HG03103 (cell line): Measurements from ENCODE around the gene MTG1.
"Not testable (repeated sequence)": the region's sequence is repeated elsewhere in the genome, so short reads cannot be mapped to it uniquely, and the experiment has no call there.

Source experiments
- ATAC-seq: cut with Tn5 transposase; IDR thresholded peaks from one replicate; pipeline ENCODE4 v1.9.1; 2021; ENCODE audit warnings: low read depth; ENCODE audit not compliant: unreplicated experiment

The MTG1 gene

GRCh38 chr10:133421336-133422222, 27.6 kb downstream of the MTG1 start:
- ATAC-seq, result no peak

GRCh38 chr10:133422223-133422806, 28.4 kb downstream of the MTG1 start:
- no peak for ATAC-seq

- ATAC-seq, result no peak
Measured at GRCh38 chr10:133422807-133423771, 29.1 kb downstream of the MTG1 start.

- not testable (repeated sequence) for ATAC-seq
Measured at GRCh38 chr10:133424102-133424501, 30.1 kb downstream of the MTG1 start.

- ATAC-seq, result not testable (repeated sequence)
Measured at GRCh38 chr10:133424601-133425000, 30.6 kb downstream of the MTG1 start, which contains the start of gene SPRN. Gene SPRN (minus strand): TSS chr10:133424625. CDS start chr10:133423681, 944 bp downstream.

GRCh38 chr10:133429571-133429970, 35.6 kb downstream of the MTG1 start:
- not testable (repeated sequence) for ATAC-seq

- ATAC-seq, result not testable (repeated sequence)
Measured at GRCh38 chr10:133431888-133432613, 38.1 kb downstream of the MTG1 start.

GRCh38 chr10:133432789-133433188, 38.8 kb downstream of the MTG1 start:
- not testable (repeated sequence) for ATAC-seq

GRCh38 chr10:133438711-133439273, 44.8 kb downstream of the MTG1 start:
- no peak for ATAC-seq

GRCh38 chr10:133439517-133440461, 45.8 kb downstream of the MTG1 start:
- no peak for ATAC-seq

- ATAC-seq, result no peak
Measured at GRCh38 chr10:133440633-133441285, 46.8 kb downstream of the MTG1 start.

GRCh38 chr10:133441356-133441755, 47.4 kb downstream of the MTG1 start:
- not testable (repeated sequence) for ATAC-seq

- no peak for ATAC-seq
Measured at GRCh38 chr10:133441780-133442179, 47.8 kb downstream of the MTG1 start.

- ATAC-seq, result no peak
Measured at GRCh38 chr10:133442191-133442966, 48.4 kb downstream of the MTG1 start.

- ATAC-seq, result no peak
Measured at GRCh38 chr10:133442967-133443924, 49.3 kb downstream of the MTG1 start.
